Right cardiac atrium (tissue), 5 donors: ENCODE results near the gene SFXN5. TPM values are rescaled to one million over a fixed set of nuclear protein-coding genes. Genes with fewer than 3 reads are reported as not detected.

Experiments used
- ATAC-seq, 2 donors: fragments of 200-7000 bp; cut with Tn5 transposase; one replicate each; pipeline versions ENCODE4 v1.8.0 to v1.9.1; 2020; ENCODE audit warnings: moderate library complexity in 2 of 2, mild to moderate bottlenecking in 1 of 2
- DNase-seq, 3 donors: peaks; one replicate each; pipeline ENCODE4 v3.0.0-alpha.2; 2020
- H3K27ac ChIP-seq: one replicate; pipeline ENCODE4 v1.5.1; 2013; ENCODE audit warnings: mild to moderate bottlenecking, low read length, control low read depth, moderate library complexity
- H3K27me3 ChIP-seq: one replicate; pipeline ENCODE4 v1.6.1; 2013; ENCODE audit not compliant: control insufficient read depth, insufficient read depth
- H3K4me1 ChIP-seq: one replicate; pipeline ENCODE4 v1.6.1; 2013; ENCODE audit warnings: low read length; ENCODE audit not compliant: control insufficient read depth, insufficient read depth
- H3K4me3 ChIP-seq: one replicate; pipeline ENCODE4 v1.5.1; 2013; ENCODE audit warnings: low read length, control low read depth
- H3K9me3 ChIP-seq: one replicate; pipeline ENCODE4 v1.6.1; 2013; ENCODE audit warnings: low read length; ENCODE audit not compliant: control insufficient read depth
- WGBS: extraction: QIAGEN DNeasy Blood & Tissue Kit; methylation state at CpG from one replicate; pipeline ENCODE4 v1.1.7; 2013; 5-methylcytosine and 5-hydroxymethylcytosine counted together
- intact Hi-C, 4 donors: fragments of 100-400 bp; cut with DNase I; formaldehyde crosslinking; loops; one replicate each; pipeline versions ENCODE4 v1.11.0 to v1.14.0; 2022 to 2023
- polyA plus RNA-seq: library from polyadenylated mRNA; stranded (reverse); fragments of 200-250 nt; gene quantifications from one replicate; pipeline ENCODE4 v1.2.3, GENCODE V29; 2013
- total RNA-seq, 4 donors: library from RNA; stranded (reverse); fragmentation: NEBNext Ultra II Directional; extraction: Animal tissue kit (Norgen Biotek cat#: 25700); gene quantifications; one replicate each; pipeline ENCODE4 v1.2.1, GENCODE V29; 2021
- donor health status: healthy with polysubstance abuse.
- donor health status: DM: no; HTN: yes; CAD: no.
- donor health status: DM: no; HTN: no; CAD: no.
- donor health status: DM: no; HTN: yes; CAD: no; lungs with severe emphysema.
- donor health status: DM: yes; HTN: yes; CAD: no.

The SFXN5 gene
- total and polyA plus RNA-seq, 5 donors = 7.6 to 12.1 (median 10.6) TPM

DNA sequence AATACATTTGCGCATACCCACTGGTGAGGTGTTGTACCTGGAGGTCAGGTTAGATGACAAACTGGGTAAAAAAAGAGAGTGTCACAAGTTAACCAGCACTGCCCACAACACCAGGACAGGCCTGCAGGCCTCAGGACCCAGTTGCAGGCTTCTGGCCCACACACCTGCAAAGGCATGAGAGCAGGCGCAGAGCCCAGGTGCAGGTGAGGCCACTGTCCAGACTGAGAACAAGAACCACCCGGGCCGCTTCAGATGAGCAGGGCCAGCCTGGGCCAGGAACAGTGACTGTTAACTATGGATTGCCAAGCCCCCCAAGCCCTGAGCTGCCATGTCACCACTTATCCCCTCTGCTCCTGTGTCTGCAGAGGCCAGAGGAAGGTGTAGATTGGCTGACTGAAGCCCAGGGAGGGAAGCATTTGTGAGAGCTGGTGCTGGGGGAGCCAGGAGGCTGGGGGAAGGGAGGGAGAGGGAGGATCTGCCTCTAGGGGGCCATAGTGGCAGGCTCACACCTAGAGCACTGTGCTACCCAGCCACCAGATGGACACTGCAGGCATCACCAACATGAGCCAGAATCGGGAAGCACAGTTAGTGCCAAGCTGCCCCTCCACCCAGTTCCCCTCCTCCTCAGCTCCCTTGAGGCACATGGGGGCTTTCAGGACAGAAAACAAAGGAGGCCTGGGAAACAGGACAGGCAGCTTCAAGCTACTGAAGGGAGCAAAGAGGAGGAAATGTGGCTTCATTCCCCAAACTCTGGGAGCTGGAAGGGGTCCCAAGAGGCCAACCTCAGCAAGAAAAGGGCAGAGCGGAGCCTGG is 35.4 kb downstream of the SFXN5 start:
- DNase-seq (no peak), ATAC-seq (no peak)
- no peaks in the 10 kb centered on the region for H3K4me1 ChIP-seq
- H3K4me3 ChIP-seq = no peak overlapping the region
- no peak overlapping the region for H3K27ac ChIP-seq
- no peaks in the 10 kb centered on the region for H3K27me3 ChIP-seq
- WGBS = 84% methylated on average over 6 of the region's 6 CpGs
- no peaks in the 10 kb centered on the region for H3K9me3 ChIP-seq
- intact Hi-C loops = no loop called here

DNA sequence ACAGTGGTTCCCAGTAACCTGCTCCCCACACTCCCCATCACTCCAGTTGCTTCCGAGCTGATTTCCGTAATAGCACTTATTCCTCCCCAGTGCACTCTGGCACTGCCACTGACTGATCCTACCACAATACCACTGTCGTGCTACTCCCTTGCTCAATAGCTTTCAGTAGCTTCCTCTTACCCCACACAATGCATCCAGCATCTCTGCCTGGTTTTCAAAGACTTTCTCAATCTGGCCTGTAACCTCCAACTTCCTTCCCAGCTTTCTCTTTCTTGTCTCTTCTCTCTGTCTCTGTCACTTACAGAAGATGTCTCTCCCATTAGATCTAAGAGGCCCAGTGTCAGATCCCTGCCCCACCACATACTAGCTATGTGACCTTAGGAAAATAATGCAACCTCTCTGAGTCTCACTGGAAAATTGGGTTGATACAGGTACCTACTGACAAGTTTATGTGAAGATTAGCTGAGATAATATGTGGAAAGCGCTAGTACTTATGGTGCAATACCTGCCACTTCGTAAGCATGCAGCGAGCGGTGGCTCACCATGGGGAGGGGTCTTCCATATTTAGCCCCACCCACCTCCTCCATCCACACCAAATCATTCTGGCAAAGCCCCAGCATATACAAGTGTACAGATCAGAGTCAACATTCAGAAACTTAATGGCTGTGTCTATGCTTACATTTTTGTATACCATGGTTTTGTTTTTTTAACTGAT is 36.7 kb downstream of the SFXN5 start:
- intact Hi-C loops = no loop called here
- ATAC-seq = peak; percentile 13 to 61

DNA sequence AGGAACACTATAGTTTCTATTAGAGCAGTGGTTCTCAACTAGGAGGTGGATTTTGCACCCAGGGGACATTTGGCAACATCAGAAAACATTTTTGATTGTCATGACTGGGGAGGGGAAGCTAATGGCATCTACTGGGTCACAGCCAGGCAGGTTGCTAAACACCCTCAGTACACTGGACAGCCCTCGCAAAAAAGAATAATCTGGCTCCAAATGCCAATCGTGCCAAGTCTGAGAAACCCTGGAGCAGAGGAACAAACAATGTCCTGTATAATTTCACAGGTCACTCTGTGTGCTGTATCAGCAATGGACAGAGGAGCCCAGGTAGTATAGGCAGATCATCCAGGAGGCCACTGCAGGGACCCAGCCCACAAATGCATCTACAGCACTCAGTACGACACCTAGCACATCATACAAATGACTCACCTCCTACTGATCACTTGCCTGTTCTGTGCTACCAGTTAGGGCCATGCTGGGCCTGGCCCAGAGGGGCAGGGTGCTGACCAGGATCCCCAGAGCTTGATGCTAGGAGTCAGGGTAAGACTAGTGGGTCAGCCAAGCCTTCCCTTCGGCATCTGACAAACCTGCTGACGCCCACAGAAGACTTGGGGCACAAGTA is 37.6 kb downstream of the SFXN5 start:
- Histone ChIP-seq H3K27ac (no peak overlapping the region), H3K4me1 (no peaks in the 10 kb centered on the region), H3K4me3 (no peak overlapping the region), H3K27me3 (no peaks in the 10 kb centered on the region), H3K9me3 (no peaks in the 10 kb centered on the region)
- intact Hi-C loops = no loop called here
- DNase-seq (no peak), ATAC-seq (no peak)
- WGBS = 88% methylated on average over 5 of the region's 5 CpGs

More for the DNA sequence above, 36.7 kb downstream of the SFXN5 start:
- 90% methylated on average over 7 of the region's 7 CpGs for WGBS
- H3K4me3 ChIP-seq = no peak overlapping the region
- H3K9me3 ChIP-seq = no peaks in the 10 kb centered on the region
- H3K27me3 ChIP-seq = no peaks in the 10 kb centered on the region
- no peaks in the 10 kb centered on the region for H3K4me1 ChIP-seq
- H3K27ac ChIP-seq = no peak overlapping the region
- no peak for DNase-seq

DNA sequence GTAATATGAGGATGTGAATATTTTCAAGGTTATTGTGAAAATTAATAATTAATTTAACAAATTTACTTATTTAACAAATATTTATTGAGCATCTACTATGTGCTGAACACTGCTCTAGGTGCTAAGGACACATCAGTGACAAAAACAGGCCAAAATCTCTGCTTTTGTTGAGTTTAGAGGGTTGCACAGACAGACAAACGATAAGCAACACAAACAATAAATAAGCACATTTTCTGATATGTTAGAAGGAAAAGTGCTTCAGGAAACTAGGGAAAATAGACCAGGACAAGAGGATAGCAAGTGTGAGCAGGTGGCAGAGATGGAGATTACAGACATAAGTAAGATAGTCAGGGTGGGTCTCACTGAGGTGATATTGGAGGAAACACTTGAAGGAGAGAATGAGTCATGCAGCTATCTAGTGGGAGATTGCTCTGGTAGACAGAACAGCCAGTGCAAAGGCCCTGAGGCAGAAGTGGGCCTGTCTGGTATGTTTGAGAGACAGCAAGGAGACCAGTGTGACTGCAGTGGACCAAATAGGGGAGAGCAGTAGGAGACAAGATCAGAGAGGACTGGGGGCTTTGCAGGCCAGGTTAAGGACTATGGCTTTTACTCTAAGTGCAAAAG is 38.3 kb downstream of the SFXN5 start:
- Histone ChIP-seq H3K4me3 (no peak overlapping the region), H3K27ac (no peak overlapping the region), H3K9me3 (no peaks in the 10 kb centered on the region), H3K4me1 (no peaks in the 10 kb centered on the region), H3K27me3 (no peaks in the 10 kb centered on the region)
- no peak for DNase-seq
- 90% methylated on average over 1 of the region's 1 CpG for WGBS
- intact Hi-C loops = no loop called here
- no peak for ATAC-seq

DNA sequence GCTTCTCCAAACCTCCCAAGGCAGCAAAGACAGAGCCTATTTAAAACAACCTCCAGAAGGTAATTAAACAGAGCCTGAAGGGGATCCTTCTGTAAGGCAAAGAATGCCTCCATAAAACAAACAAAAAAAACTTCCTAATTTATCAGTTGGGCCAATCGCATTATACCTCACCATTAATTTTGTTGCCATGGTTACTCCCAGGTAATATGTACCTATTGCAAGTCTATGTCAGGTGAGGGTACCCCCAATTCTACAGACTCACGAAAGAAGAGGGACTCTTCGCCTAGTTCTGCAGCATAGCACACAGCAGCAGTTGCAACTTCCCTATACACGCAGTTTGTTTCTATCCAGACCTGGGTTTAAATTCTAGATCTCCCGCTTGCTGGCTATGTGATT is 38.8 kb downstream of the SFXN5 start:
- Histone ChIP-seq H3K27ac (no peak overlapping the region), H3K27me3 (no peaks in the 10 kb centered on the region), H3K9me3 (no peaks in the 10 kb centered on the region), H3K4me1 (no peaks in the 10 kb centered on the region), H3K4me3 (no peak overlapping the region)
- DNase-seq (no peak), ATAC-seq (no peak)
- 93% methylated on average over 5 of the region's 5 CpGs for WGBS
- intact Hi-C loops = no loop called here

DNA sequence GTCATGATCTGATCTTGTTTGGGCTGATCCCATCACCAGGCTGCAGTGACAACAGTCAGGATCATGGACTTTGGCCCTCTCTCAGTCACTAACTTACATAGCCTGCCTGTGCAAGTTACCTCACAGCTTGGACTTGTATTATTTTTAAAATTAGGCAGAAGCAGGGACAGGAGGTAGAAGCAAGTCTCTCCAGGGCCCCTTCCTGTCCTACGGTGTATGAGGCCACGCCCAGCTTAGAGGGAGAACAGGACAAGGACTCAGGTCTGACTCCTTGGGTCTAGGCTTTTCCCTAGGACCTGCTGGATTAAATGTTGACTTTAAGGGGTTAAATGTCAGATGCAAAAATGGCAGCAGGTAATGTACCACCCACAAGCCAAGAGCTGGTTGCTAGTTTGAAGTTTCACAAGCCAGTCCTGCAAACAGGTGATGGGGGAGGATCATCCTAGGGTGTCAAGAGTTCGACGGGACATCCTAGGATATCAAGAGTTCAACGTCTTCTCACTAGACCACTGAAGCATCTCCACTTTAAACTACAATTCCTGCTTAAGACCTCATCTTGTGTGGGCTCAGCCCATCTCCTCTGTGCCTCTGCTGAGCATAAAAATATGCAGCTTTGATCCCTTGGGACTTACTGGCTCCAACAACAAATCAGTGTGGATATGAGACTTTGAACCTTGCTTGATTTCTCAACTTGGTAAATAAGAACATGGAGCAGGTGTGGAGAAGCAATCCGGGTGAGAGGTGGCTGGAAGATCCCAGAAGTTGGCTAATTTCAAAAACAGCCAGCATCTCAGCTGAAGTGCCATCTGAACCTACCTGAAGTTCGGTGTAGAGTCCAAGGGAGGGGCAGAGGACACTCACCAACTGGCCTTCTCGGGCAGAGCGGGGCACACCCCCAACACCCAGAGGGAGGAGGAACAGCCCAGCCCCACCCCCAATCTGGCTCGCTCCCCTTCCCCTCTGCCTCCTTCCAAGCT is 39.5 kb downstream of the SFXN5 start:
- 83% methylated on average over 10 of the region's 10 CpGs for WGBS
- DNase-seq = no peak
- intact Hi-C loops = no loop called here
- H3K4me1 ChIP-seq = no peaks in the 10 kb centered on the region
- H3K4me3 ChIP-seq = no peak overlapping the region
- H3K27ac ChIP-seq = no peak overlapping the region
- H3K9me3 ChIP-seq = no peaks in the 10 kb centered on the region
- ATAC-seq = no peak
- no peaks in the 10 kb centered on the region for H3K27me3 ChIP-seq

DNA sequence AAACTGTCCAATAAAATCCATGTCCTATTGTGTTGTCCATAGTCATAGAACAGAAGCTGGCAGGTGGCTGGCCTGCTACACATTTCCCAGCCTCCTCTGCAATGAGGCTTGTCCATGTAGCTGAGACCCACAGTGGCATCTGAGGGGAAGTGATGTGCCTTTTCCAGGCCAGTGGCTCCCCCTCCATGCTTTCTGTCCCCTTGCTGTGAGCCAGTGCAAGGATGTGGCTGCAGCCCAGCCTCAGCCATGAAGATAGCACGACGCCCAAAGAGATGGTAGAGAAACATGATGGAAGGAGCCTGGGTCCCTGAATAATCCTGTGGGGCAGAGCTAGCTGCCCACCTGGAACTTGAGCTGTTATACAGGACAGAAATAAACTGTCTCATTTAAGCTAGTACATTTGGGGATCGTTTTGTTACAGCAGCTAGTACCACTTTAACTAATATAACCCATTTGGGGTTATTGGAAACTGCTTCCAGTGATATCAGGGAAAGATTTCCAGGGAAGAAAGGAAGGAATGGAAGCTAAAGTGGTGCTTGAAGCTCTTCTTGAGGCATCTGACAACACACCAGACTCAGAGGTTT is 40.3 kb downstream of the SFXN5 start:
- no peak overlapping the region for H3K4me3 ChIP-seq
- DNase-seq (no peak), ATAC-seq (no peak)
- H3K4me1 ChIP-seq = no peaks in the 10 kb centered on the region
- WGBS = 92% methylated on average over 3 of the region's 3 CpGs
- no peaks in the 10 kb centered on the region for H3K9me3 ChIP-seq
- no peak overlapping the region for H3K27ac ChIP-seq
- no peaks in the 10 kb centered on the region for H3K27me3 ChIP-seq
- intact Hi-C loops = no loop called here

DNA sequence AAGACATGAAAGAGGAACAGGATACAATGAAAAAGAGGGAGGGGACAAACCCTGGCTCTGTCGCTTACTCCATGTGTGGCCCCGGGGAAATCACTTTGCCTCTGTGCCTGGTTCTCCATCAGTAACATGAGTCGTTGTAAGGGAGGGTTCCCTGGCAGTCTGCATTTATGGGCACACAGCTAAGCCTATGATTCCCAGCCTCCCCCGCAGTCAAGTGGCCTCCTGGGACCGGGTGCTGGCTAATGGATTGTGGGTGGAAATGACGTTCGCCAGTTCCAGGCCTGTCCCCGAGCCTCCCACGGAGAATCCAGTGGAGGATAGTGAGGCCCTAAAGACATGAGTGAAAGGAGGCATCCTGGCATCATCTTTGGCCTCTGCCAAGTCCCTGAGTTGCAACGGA is 42.7 kb downstream of the SFXN5 start:
- Histone ChIP-seq H3K4me1 (no peaks in the 10 kb centered on the region), H3K27ac (no peak overlapping the region), H3K4me3 (no peak overlapping the region), H3K27me3 (no peaks in the 10 kb centered on the region), H3K9me3 (no peaks in the 10 kb centered on the region)
- peak in 2 of 3 donors; percentile 37 to 40 for DNase-seq
- ATAC-seq = no peak
- intact Hi-C loops = no loop called here
- WGBS = 57% methylated on average over 10 of the region's 10 CpGs

DNA sequence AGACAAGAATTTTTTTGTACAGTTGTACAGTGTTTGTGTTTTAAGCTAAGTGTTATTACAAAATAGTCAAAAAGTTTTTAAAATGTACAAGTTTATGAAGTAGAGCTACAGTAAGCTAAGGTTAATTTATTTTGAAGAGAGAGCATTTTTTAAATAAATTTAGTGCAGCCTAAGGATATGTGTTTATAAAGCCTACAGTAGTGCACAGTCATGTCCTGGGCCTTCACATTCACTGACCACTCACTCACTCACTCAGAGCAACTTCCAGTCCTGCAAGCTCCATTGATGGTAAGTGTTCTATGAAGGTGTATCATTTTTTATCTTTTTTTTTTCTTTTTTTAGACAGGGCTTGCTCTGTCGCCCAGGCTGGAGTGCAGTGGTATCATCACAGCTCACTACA is 44.2 kb downstream of the SFXN5 start:
- H3K4me3 ChIP-seq = no peak overlapping the region
- no peak overlapping the region for H3K27ac ChIP-seq
- no peaks in the 10 kb centered on the region for H3K4me1 ChIP-seq
- intact Hi-C loops = no loop called here
- ATAC-seq (no peak), DNase-seq (no peak)
- WGBS = 89% methylated on average over 1 of the region's 1 CpG
- H3K27me3 ChIP-seq = no peaks in the 10 kb centered on the region
- no peaks in the 10 kb centered on the region for H3K9me3 ChIP-seq

DNA sequence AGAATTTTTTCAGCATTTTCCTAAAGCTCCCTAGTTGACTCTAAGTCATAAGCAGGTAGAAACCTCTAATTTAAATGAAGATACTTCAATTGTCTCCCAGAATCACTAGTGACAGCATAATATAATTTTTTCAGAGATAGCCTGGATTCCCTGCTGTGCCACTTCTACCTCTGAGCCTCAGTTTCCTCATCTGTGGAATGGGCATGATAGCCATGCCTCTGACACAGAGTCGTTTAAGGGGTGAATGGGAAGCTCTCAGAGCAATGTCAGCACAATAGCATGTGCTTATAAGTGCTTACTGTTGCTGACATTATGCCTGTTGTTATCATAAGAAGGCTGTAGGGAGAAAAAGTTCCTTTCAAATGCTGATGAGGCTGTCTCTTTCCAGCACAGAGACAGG is 48.0 kb downstream of the SFXN5 start:
- intact Hi-C loops = no loop called here
- Histone ChIP-seq H3K27me3 (no peaks in the 10 kb centered on the region), H3K4me3 (no peak overlapping the region), H3K27ac (no peak overlapping the region), H3K9me3 (no peaks in the 10 kb centered on the region), H3K4me1 (no peaks in the 10 kb centered on the region)
- 84% methylated on average over 1 of the region's 1 CpG for WGBS
- DNase-seq (no peak), ATAC-seq (no peak)
